B cell (primary cell): ENCODE measurements around the gene MLLT3. TPM values are rescaled to one million over a fixed set of nuclear protein-coding genes. Genes with fewer than 3 reads are reported as not detected.

Experiments used
- ATAC-seq: fragments of 200-7000 bp; cut with Tn5 transposase; one replicate; pipeline ENCODE4 v1.10.0; 2021; ENCODE audit warnings: low read depth, mild to moderate bottlenecking, moderate number of reproducible peaks, moderate library complexity
- CTCF ChIA-PET: fragments of 350-600 bp; sonication (Branson Sonifier 250); formaldehyde crosslinking; loops from one replicate; lab custom pipeline; 2021; ENCODE audit warnings: antibody characterized with exemption, inconsistent platforms; lab: Charles Lee
- POLR2A ChIA-PET: fragments of 350-600 bp; sonication (Branson Sonifier 250); formaldehyde crosslinking; loops from one replicate; lab custom pipeline; 2021; ENCODE audit warnings: antibody characterized with exemption; lab: Charles Lee
- DNase-seq: peaks from one replicate; pipeline ENCODE4 v3.0.0; 2013
- H2AFZ ChIP-seq: 2 replicates; pipeline ENCODE4 v1.6.1; 2012; ENCODE audit warnings: mild to moderate bottlenecking, low read depth, low read length; ENCODE audit not compliant: insufficient read depth, poor library complexity, severe bottlenecking
- H3K27ac ChIP-seq, 2 donors: 1 replicate in 1 of 2; 2 replicates in 1 of 2; pipeline ENCODE4 v1.5.1; 2012 to 2013; ENCODE audit warnings: low read length in 2 of 2, mild to moderate bottlenecking in 2 of 2, moderate library complexity in 1 of 2
- H3K27me3 ChIP-seq, 4 experiments: fragments of 200-600 bp in 1 of 4; sonication (generic) in 1 of 4; replicated peaks in 1 of 4; 1 replicate in 2 of 4; 2 replicates in 2 of 4; pipeline versions ENCODE4 v1.6.1 to v1.7.0; 2013 to 2016; ENCODE audit warnings: low read length in 3 of 4, mild to moderate bottlenecking in 2 of 4, mixed read lengths in 1 of 4, moderate library complexity in 1 of 4; ENCODE audit not compliant: insufficient read depth in 4 of 4, control insufficient read depth in 3 of 4; ENCODE audit errors: control extremely low read depth in 1 of 4
- H3K36me3 ChIP-seq, 2 experiments: replicated peaks in 1 of 2; 1 replicate in 1 of 2; 2 replicates in 1 of 2; pipeline versions ENCODE4 v1.6.1 to v1.7.1; 2013; ENCODE audit warnings: low read length in 1 of 2; ENCODE audit not compliant: insufficient read depth in 2 of 2, control insufficient read depth in 1 of 2; ENCODE audit errors: control extremely low read depth in 1 of 2, extremely low read depth in 1 of 2
- H3K4me1 ChIP-seq, 2 donors: fragments of 200-600 bp in 1 of 2; sonication (generic) in 1 of 2; 1 replicate in 1 of 2; 2 replicates in 1 of 2; pipeline versions ENCODE4 v1.5.1 to v1.6.1; 2013 to 2017; ENCODE audit warnings: low read length in 2 of 2; ENCODE audit not compliant: control insufficient read depth in 2 of 2, insufficient read depth in 2 of 2
- H3K4me2 ChIP-seq: replicated peaks from 2 replicates; pipeline ENCODE3; 2012; ENCODE audit warnings: mild to moderate bottlenecking, low read depth, low read length; ENCODE audit not compliant: poor library complexity, severe bottlenecking
- H3K4me3 ChIP-seq, 5 experiments: fragments of 200-600 bp in 1 of 5; sonication (generic) in 1 of 5; 1 replicate in 3 of 5; 2 replicates in 2 of 5; pipeline versions ENCODE4 v1.5.1 to v1.7.0; 2011 to 2016; ENCODE audit warnings: low read length in 4 of 5, mild to moderate bottlenecking in 4 of 5, low read depth in 2 of 5, control low read depth in 1 of 5, moderate library complexity in 1 of 5; ENCODE audit not compliant: insufficient read depth in 1 of 5; ENCODE audit errors: control extremely low read depth in 1 of 5, extremely low read depth in 1 of 5
- H3K79me2 ChIP-seq: fragments of 200-600 bp; sonication (generic); one replicate; pipeline ENCODE4 v1.6.0; 2016; ENCODE audit warnings: low read length; ENCODE audit not compliant: control insufficient read depth, insufficient read depth
- H3K9ac ChIP-seq: fragments of 200-600 bp; sonication (generic); 2 replicates; pipeline ENCODE4 v1.6.1; 2017; ENCODE audit warnings: mild to moderate bottlenecking, low read length, moderate library complexity
- H3K9me3 ChIP-seq, 3 donors: one replicate each; pipeline versions ENCODE4 v1.6.1 to v1.7.1; 2013; ENCODE audit warnings: low read length in 2 of 3; ENCODE audit not compliant: control insufficient read depth in 2 of 3, insufficient read depth in 1 of 3; ENCODE audit errors: control extremely low read depth in 1 of 3
- H4K20me1 ChIP-seq: 2 replicates; pipeline ENCODE4 v1.6.0; 2012; ENCODE audit warnings: mild to moderate bottlenecking, low read length; ENCODE audit not compliant: insufficient read depth, control insufficient read depth, poor library complexity, severe bottlenecking
- H3K27ac Mint-ChIP-seq: one replicate; pipeline ENCODE4 v1.8.0; 2021; ENCODE audit warnings: mixed read lengths
- H3K27me3 Mint-ChIP-seq: one replicate; pipeline ENCODE4 v1.8.0; 2021; ENCODE audit warnings: mixed read lengths
- H3K4me1 Mint-ChIP-seq: one replicate; pipeline ENCODE4 v1.8.0; 2021; ENCODE audit warnings: mixed read lengths
- H3K4me3 Mint-ChIP-seq: one replicate; pipeline ENCODE4 v1.8.0; 2021; ENCODE audit warnings: mixed read lengths
- H3K9me3 Mint-ChIP-seq: one replicate; pipeline ENCODE4 v1.8.0; 2022; ENCODE audit warnings: mixed read lengths; ENCODE audit not compliant: insufficient read depth
- CTCF ChIP-seq: fragments of 200-600 bp; IDR thresholded peaks from one replicate; pipeline ENCODE4 v1.8.0; 2022; ENCODE audit warnings: antibody characterized with exemption, mild to moderate bottlenecking
- EZH2 ChIP-seq: IDR thresholded peaks from 2 replicates; pipeline ENCODE4 v1.6.1; 2012; ENCODE audit warnings: borderline replicate concordance, low read depth, mild to moderate bottlenecking, moderate library complexity, low read length; ENCODE audit not compliant: insufficient read depth, poor library complexity, severe bottlenecking
- WGBS: methylation state at CpG from one replicate; pipeline ENCODE4 v1.1.5; 2013; ENCODE audit warnings: missing lambda C conversion rate; ENCODE audit not compliant: insufficient coverage; 5-methylcytosine and 5-hydroxymethylcytosine counted together
- intact Hi-C: fragments of 100-400 bp; cut with micrococcal nuclease; formaldehyde crosslinking; loops from one replicate; pipeline ENCODE4 v1.10.0; 2022
- polyA plus RNA-seq: library from polyadenylated mRNA; depleted of rRNA; stranded (reverse); fragments of >200 nt; gene quantifications from 2 replicates; pipeline ENCODE4 v1.2.3, GENCODE V29; 2012
- total RNA-seq, 2 donors: library from RNA; stranded (reverse); fragments of 120-200 nt in 1 of 2; gene quantifications; 1 replicate in 1 of 2; 2 replicates in 1 of 2; pipeline versions ENCODE4 v1.2.3 to v1.2.4, GENCODE V29; 2013 to 2022

The MLLT3 gene
- total and polyA plus RNA-seq, 2 donors (not counting 1 experiment from before 2014, with no cell fraction given): 3.4 to 3.6 TPM

- DNase-seq (no peak), ATAC-seq (no peak)
- Histone ChIP-seq H3K9ac (no peak overlapping the region), H3K79me2 (no peaks in the 10 kb centered on the region), H3K4me2 (no peak overlapping the region), H3K4me1 (no peaks in the 10 kb centered on the region), H3K27me3 (no peaks in the 10 kb centered on the region), H3K9me3 (no peaks in the 10 kb centered on the region), H3K36me3 (no peaks in the 10 kb centered on the region), H2AFZ (no peak overlapping the region), H4K20me1 (no peaks in the 10 kb centered on the region), H3K4me3 (no peak overlapping the region), H3K27ac (no peak overlapping the region)
- H3K4me3 Mint-ChIP-seq: no peak overlapping the region
- TF ChIP-seq CTCF: no peak
- TF ChIP-seq EZH2: no peak
- no peaks in the 10 kb centered on the region for H3K4me1 Mint-ChIP-seq
- 92% methylated on average over 7 of the region's 9 CpGs for WGBS
- no peak overlapping the region for H3K27ac Mint-ChIP-seq
- CTCF ChIA-PET: no interaction called here
- POLR2A ChIA-PET: no interaction called here
- intact Hi-C loops: no loop called here
- H3K9me3 Mint-ChIP-seq: no peaks in the 10 kb centered on the region
- no peaks in the 10 kb centered on the region for H3K27me3 Mint-ChIP-seq
Measured at GRCh38 chr9:20316372-20316771, 305.9 kb downstream of the MLLT3 start.

- Histone ChIP-seq H2AFZ (no peak overlapping the region), H3K36me3 (no peaks in the 10 kb centered on the region), H3K79me2 (no peaks in the 10 kb centered on the region), H3K9me3 (no peaks in the 10 kb centered on the region), H3K9ac (no peak overlapping the region), H3K4me1 (no peaks in the 10 kb centered on the region), H3K4me2 (no peak overlapping the region), H3K27ac (no peak overlapping the region), H3K4me3 (no peak overlapping the region), H3K27me3 (no peaks in the 10 kb centered on the region), H4K20me1 (no peaks in the 10 kb centered on the region)
- H3K9me3 Mint-ChIP-seq: no peaks in the 10 kb centered on the region
- H3K4me1 Mint-ChIP-seq: no peaks in the 10 kb centered on the region
- no peak overlapping the region for H3K4me3 Mint-ChIP-seq
- ATAC-seq (no peak), DNase-seq (no peak)
- intact Hi-C loops: no loop called here
- no peak overlapping the region for H3K27ac Mint-ChIP-seq
- no peak for TF ChIP-seq EZH2
- no peak for TF ChIP-seq CTCF
- WGBS: no CpG with 5 or more reads among the region's 2 CpGs
- H3K27me3 Mint-ChIP-seq: no peaks in the 10 kb centered on the region
- CTCF ChIA-PET: no interaction called here
- POLR2A ChIA-PET: no interaction called here
Measured at GRCh38 chr9:20315677-20316076, 306.6 kb downstream of the MLLT3 start.
